NCI-H526 treated with DMSO at 0.1 percent for 48 hours (cell line): ENCODE data around the gene SNX4.
A peak's percentile ranks its signal among the peaks of the same experiment; 100 is the strongest.
"Not testable (repeated sequence)": the region's sequence is repeated elsewhere in the genome, so short reads cannot be mapped to it uniquely, and the experiment has no call there.

Experiments
- DNase-seq: peaks from one replicate; lab custom pipeline; 2025; lab: John Stamatoyannopoulos, UW

The SNX4 gene

GRCh38 chr3:125462722-125463299 is 57.2 kb downstream of the SNX4 start:
- DNase-seq = no peak

GRCh38 chr3:125461896-125462295 is 58.1 kb downstream of the SNX4 start:
- DNase-seq = no peak

GRCh38 chr3:125460233-125460632 is 59.8 kb downstream of the SNX4 start:
- DNase-seq = no peak

- no peak for DNase-seq
Measured at GRCh38 chr3:125443923-125444322, 76.1 kb downstream of the SNX4 start.

- DNase-seq = no peak
Measured at GRCh38 chr3:125442506-125442905, 77.5 kb downstream of the SNX4 start.

GRCh38 chr3:125440970-125441369 is 79.0 kb downstream of the SNX4 start:
- DNase-seq = no peak

- no peak for DNase-seq
Measured at GRCh38 chr3:125440559-125440955, 79.4 kb downstream of the SNX4 start.

GRCh38 chr3:125437631-125438435 is 82.2 kb downstream of the SNX4 start:
- peak; percentile 4 for DNase-seq

- no peak for DNase-seq
Measured at GRCh38 chr3:125436921-125437320, 83.1 kb downstream of the SNX4 start.

GRCh38 chr3:125435231-125435630 is 84.8 kb downstream of the SNX4 start:
- no peak for DNase-seq

- no peak for DNase-seq
Measured at GRCh38 chr3:125434582-125435011, 85.4 kb downstream of the SNX4 start.

GRCh38 chr3:125433611-125434041 is 86.4 kb downstream of the SNX4 start:
- no peak for DNase-seq

GRCh38 chr3:125433091-125433534 is 86.9 kb downstream of the SNX4 start:
- DNase-seq = no peak

- DNase-seq = no peak
Measured at GRCh38 chr3:125431912-125432790, 87.9 kb downstream of the SNX4 start.

GRCh38 chr3:125431391-125431790 is 88.6 kb downstream of the SNX4 start:
- no peak for DNase-seq

- DNase-seq = no peak
Measured at GRCh38 chr3:125428216-125428830, 91.7 kb downstream of the SNX4 start.

- DNase-seq = no peak
Measured at GRCh38 chr3:125418306-125418705, 101.7 kb downstream of the SNX4 start.

GRCh38 chr3:125416235-125416634 is 103.8 kb downstream of the SNX4 start:
- DNase-seq = no peak

GRCh38 chr3:125414669-125415068 is 105.3 kb downstream of the SNX4 start:
- DNase-seq = no peak

GRCh38 chr3:125410922-125411321 is 109.1 kb downstream of the SNX4 start:
- DNase-seq = no peak

- no peak for DNase-seq
Measured at GRCh38 chr3:125406070-125406469, 113.9 kb downstream of the SNX4 start.

GRCh38 chr3:125405515-125405914 is 114.5 kb downstream of the SNX4 start:
- DNase-seq = not testable (repeated sequence)
